Stimulated activated CD4-positive, alpha-beta T cell treated with anti-CD3 and anti-CD28 coated beads, Interleukin-1b, Interleukin-23, amount 100 ng/mL, for 24 hours (primary cell): Measurements from ENCODE around the gene POMGNT2.
"Not testable (repeated sequence)": the region's sequence is repeated elsewhere in the genome, so short reads cannot be mapped to it uniquely, and the experiment has no call there.

Experiments
- DNase-seq, 4 experiments: peaks; one replicate each; pipeline ENCODE4 v3.0.0-alpha.2; 2020; ENCODE audit warnings: low read depth in 4 of 4, low spot score in 1 of 4

POMGNT2 gene

DNA sequence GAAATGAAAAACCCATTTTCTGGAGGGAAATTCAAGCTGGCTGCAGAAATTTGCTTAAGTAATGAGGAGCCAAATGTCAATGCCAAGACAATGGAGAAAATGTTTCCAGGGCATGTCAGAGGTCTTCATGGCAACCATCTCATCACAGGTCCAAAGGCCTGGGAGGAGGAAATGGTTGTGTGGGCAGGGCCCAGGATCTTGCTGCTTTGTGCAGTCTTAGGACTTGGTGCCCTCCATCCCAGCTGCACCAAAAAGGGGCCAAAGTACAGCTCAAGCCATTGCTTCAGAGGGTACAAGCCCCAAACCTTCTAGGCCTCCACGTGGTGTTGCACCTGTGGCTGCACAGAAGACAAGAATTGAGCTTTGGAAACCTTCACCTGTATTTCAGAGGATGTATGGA is 59.3 kb downstream of the POMGNT2 start:
- no peak for DNase-seq

DNA sequence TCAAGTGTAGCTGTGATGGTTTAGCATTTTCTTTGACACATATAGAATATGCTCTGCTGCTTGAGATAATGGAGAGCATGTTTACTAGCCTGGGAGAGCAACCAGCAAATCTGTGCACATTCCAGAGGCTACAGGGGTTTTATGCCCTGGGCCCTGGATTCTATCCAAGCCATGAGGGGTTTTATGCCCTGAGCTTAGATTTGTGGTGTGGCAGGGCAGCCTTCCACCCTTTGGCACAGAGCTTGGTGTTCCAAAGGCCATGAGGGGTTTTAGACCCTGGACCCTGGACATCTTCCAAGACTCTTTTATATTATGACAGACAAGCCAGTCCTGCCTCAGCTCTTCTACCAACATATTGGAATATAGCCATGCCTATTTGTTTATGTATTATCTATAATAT is 60.8 kb downstream of the POMGNT2 start:
- not testable (repeated sequence) for DNase-seq

DNA sequence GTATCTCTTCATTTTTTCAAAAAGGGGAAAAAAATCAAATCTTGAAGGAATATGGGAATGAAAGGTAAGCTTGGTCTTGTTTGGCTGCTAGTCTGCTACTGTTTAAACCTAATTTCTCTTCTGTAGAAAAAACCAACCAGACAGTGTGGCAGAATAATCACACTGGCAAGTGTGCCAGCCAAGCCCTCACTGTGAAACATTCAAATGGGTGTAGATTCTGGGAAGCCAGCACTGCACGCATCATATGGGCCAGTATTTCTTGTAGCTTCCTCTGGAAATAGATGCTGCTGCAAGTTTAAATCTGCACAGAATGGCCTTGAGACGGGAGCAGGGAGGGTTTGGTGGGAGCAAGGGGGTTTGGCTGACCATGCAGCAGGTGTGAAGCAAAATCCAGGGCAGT is 62.1 kb downstream of the POMGNT2 start:
- no peak for DNase-seq

DNA sequence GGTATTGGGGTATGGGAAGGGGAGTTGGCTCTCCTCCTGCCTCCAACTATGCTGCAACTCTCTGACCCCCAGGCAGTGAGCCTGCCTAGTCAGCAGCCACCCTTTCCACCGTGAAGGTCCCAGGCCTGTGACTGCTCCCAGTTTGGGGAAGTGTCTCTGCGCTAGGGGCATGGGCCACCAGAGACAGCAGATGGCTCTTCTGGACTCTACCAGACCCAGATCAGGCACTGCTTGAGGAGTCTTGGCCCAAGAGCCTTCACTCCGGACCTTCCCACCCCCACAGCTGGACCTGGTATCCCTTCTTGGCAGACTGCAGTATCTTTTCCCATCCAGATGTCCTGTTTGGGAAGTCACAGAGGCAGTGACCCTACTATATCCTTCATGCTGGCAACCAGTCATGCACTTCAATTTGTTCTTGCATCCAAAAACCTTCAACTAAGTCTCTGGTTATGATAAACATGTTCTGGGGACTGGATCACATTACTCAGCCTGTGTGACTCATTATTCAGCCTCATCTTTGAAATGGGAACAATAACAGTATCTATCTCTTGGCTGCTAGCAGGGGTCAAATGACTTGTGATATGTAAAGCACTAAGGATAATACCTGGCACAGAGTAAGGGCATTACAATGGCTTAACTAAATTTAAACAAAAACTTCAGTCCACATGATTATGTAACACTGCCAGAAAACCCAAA is 62.7 kb downstream of the POMGNT2 start:
- DNase-seq, result no peak

DNA sequence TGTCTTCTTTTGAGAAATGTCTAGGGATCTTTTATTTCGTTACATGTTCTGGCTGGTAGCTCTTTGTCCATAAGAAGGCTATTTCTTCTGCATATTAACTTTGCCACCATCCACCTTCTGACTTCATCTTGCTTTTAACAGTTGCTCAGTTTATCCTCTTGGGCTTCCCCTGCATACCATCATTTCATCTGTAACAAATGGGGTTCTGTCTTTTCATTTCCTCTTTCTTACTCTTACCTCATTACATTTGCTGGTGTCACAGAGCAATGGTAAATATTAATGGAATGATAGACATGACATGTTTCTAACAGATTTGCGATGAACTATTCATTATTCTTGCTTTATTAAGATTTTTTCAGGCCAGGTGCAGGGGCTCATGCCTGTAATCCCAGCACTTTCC is 64.4 kb downstream of the POMGNT2 start:
- DNase-seq, result no peak

DNA sequence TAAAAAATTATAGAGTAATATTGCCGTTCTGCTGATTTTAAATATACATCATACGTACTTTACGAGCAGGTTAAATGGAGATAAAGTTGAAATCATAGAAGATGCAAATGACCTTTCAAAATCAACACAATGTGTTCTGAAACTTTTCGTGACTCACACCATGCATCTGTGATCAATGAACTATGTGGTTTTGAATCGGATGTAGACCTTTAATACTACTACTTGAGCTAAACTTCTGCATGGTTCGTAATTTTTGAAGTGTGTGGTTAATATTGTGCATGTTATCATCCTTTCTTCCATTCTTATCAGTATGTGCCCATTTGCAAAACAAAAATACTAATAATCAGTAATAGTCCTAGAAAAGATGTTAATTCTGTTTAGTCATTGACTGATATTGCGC is 67.9 kb downstream of the POMGNT2 start:
- DNase-seq, result no peak

DNA sequence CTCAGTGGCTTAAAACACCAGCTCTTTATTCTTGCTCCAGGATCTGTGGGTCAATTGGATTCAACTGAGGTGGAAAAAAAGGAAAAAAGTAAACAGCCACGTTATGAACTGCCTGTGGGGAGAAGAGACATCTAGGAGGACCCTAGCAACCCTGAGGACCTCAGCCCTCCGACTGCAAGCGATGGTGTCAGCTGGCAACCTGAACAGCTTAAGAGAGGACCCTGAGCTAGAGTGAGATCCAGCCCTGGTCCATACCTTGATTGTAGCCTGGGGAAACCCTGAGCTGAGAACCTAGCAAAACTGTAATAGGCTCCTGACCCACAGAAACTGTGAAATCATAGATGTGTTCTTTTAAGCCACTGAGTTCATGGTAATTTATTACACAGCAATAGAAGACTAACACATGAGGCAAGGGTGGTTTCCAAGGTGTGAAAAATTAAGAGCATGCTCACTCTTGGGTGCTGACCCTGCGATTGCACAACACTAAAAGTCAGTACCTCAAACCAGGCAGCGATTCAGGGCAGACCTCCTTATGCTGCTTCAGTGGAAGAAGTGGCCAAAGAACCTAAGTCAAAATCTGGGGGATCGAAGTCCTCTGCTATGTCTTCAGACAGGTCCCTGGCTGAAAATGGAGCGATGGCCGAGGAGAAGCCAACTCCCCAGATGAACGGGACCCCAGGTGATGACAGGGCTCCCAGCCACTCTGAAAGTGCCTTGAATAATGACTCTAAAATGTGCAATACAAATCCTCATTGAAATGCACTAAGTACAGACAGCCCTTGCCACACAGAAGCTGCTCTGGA is 69.1 kb downstream of the POMGNT2 start:
- no peak for DNase-seq

DNA sequence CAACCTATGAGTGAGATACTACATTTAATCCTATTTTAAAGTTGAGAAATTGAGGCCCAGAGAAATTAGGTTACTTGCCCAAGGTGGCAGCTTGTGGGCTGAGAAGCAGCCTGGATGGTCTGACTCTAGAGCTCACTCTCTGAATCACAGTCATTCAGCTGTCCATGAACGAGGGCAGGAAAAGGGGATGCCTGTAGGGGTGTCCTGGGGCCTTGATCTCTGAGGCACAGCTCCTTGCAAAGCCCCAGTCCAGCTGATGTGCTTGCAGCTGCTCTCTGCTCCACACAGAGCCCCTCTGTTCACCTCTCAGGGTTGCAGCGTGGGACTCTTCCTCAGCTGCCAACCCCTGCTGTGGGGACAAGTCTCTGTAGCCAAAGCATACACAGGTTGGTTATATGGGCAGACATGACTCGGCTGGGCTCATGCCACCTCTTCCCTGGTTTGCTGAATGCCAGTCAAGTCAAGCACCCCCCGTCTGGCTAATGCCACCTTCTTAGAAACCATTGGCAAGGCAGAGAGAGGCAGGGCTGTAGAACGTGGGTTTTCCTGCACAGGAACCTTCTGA is 70.0 kb downstream of the POMGNT2 start:
- DNase-seq, result no peak

DNA sequence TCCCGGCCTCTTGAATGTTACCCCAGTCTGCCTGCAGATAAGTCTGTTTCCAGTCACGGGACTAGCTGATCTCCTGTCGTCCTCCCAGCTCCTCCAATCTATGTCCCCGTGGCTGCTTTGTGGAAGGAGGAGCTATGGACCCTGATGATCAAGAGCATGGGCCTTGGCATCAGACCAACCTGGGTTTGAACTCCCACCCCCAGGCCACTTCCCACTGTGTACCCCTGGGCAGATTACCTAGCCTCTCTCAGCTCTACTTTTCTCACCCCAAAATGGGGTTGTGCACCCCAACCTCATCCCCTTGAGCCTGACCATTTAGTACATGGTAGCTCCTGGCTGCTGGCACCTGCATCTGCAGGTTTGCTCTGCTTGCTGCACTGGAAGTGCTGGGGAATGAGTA is 71.0 kb downstream of the POMGNT2 start:
- DNase-seq, result no peak

DNA sequence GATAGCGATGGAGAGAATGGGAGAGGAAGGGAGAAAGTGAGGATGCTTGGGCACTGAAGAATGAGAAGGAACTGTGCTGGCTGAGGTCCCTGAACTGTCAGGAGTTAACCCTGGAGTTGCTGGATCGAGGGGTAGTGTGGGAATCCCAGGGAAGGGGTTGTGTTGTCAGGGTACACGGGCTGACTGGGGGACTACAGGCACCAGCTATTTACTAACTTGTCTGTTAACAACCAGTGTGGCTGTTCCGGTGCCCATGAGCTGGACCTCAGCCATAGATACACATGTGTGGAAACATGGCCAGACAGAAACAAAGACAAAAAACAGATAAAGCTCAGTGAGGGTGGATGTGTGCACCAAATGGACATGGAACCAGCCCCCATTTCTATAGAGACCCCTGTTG is 71.7 kb downstream of the POMGNT2 start:
- no peak for DNase-seq

DNA sequence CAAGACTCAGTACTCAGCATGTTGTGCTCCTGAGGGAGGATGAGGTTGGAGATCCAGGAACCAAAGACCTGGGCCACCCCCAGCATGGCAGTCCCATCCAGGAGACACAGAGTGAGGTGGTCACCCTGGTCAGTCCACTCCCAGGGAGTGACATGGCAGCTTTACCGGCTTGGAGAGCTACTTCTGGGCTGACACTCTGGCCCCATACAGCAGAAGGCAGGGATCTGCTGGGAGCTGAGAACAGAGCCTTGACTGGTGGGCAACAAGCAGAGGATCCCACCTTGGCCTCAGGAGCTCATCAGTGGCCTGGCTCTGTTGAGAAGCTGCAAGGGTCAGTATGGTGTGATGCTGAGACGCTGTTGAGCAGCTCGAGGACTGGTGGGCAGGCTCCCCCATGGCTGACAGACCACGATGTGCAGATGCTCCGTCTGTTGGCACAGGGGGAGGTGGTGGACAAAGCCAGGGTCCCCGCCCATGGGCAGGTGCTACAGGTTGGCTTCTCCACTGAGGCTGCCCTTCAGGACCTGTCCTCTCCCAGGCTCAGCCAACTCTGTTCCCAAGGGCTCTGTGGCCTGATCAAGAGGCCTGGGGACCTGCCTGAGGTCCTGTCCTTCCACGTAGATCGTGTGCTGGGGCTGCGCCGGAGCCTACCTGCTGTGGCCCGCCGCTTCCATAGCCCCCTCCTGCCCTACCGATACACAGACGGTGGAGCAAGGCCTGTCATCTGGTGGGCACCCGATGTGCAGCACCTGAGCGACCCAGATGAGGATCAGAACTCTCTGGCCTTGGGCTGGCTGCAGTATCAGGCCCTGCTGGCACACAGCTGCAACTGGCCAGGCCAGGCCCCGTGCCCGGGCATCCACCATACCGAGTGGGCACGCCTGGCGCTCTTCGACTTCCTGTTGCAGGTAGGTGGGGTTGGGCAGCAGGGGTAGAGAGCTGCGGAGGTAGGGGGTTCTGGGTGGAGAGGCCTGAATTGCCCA is 72.9 kb downstream of the POMGNT2 start:
- no peak for DNase-seq

DNA sequence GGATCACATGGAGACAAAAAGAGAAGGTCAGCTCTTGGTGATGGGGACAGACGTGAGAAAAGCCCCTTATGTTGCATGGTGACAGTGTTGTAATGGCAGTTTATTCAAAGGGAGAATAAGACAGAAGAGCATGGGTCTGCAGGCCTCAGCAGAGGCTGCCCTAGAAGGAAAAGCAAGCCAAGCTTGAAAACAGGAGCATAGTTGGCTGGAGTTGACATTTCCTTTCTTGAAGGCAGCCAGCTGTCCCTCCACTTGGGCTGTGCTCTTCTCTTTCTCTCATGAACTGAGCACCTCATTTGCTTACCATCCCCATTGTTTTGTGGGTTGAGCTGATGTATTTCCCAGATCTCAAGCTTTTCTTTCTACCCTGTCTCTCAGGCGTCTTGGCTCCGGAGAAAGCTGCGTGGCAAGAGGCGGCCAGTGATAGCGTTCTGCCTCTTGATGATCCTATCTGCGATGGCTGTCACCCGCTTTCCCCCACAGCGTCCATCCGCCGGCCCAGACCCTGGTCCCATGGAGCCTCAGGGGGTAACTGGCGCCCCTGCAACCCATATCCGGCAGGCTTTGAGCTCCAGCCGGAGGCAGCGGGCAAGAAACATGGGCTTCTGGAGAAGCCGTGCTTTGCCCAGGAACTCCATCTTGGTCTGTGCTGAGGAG is 73.9 kb downstream of the POMGNT2 start:
- DNase-seq, result no peak

DNA sequence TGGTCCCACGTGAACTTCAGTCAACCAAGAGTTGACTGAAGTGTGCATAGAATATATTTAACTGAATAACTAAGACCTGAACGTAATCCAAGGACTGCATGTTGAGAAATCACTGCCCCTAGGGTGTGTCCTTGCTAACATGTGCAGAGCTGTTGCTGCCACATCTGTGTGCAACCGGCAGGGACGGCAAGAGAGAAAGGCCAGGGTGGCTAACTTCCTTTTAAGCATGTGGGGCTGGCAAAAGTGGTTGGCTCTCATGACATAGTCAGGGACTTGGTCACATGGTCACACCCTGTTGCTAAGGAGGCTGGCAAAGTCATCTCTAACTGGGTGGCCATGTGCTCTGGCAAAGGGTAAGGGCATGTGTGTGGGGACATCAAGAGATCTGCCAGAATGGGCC is 74.4 kb downstream of the POMGNT2 start:
- DNase-seq, result no peak

DNA sequence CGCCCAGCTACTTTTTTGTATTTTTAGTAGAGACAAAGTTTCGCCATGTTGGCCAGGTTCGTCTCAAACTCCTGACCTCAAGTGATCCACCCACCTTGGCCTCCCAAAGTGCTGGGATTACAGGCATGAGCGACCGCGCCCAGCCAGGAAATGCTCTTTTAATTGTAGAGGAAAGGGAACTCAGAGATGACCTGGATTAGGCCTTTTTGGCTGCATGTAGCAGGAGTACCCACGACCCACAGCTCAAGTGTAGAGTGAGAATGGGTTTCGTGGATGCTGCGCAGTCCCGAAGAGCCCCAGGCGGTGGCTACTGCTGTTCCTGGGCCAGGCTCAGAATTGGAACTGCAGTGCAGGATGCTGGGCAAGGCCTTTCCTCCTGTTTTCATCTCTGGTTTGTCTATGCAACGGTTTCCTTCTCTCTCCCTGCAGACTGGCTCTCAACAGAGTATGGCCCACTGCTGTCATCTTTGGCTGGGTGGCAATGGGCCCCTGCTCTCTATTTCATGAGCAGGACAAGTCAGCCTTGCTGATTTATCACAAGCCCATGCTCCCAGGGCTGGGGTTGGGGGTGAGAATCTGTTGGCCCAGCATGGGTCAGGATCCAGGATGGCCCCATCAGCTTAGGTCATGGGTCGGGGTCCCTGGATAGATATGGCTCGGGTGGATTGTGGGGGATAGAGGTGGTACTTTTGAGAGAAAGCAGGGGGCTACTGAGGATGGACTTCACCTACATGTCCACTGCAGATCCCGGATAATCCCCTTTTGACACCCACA is 75.5 kb downstream of the POMGNT2 start:
- no peak for DNase-seq
